ENCODE data around the gene LSP1.

LSP1 gene

DNA sequence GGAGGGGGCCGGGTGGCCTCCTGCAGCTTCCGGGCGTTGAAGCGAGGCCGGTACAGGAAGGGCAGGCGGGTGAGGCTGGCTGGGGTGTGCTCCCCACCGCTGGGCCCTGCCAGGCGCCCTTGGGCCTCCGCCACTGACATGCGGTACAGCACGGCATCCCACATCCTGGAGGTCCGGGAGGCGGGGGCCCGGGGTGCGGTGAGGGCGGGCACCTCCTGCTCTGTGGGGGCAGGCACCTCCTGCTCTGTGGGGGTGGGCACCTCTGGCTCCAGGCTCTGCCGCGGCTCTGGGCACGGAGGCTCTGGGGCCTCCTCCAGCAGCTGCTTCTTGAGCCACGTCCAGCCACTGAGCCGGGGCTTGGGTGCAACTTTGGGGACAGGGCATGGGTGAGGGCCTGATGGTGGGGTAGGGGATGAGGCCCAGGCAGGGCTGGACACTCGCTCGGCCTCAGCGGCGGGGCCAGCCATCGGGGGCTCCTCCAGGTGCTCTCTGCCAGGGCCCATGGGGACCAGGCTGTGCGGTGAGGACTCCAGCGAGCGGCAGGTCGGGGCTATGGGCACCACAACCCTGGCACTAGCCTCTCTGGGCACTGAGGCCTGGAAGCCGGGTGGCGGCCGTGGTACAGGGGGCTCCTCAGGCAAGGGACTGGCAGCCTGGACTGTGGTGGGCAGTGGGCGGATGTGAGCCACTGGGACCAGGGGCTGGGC, 36.5 kb downstream of the LSP1 start:
- Histone ChIP-seq H3K4me3 (ENCODE audit: low read length) (no peak overlapping the region), H3K36me3 (ENCODE audit: insufficient read depth, low read length) (no peaks in the 10 kb centered on the region), H3K4me1 (ENCODE audit: insufficient read depth, low read length) (no peaks in the 10 kb centered on the region), H3K9me3 (ENCODE audit: low read length) (no peaks in the 10 kb centered on the region), H3K27me3 (ENCODE audit: insufficient read depth, low read length) (peaks cover 10% of the 10 kb centered on the region), H2AFZ (ENCODE audit: low read depth, low read length) (no peak overlapping the region)

DNA sequence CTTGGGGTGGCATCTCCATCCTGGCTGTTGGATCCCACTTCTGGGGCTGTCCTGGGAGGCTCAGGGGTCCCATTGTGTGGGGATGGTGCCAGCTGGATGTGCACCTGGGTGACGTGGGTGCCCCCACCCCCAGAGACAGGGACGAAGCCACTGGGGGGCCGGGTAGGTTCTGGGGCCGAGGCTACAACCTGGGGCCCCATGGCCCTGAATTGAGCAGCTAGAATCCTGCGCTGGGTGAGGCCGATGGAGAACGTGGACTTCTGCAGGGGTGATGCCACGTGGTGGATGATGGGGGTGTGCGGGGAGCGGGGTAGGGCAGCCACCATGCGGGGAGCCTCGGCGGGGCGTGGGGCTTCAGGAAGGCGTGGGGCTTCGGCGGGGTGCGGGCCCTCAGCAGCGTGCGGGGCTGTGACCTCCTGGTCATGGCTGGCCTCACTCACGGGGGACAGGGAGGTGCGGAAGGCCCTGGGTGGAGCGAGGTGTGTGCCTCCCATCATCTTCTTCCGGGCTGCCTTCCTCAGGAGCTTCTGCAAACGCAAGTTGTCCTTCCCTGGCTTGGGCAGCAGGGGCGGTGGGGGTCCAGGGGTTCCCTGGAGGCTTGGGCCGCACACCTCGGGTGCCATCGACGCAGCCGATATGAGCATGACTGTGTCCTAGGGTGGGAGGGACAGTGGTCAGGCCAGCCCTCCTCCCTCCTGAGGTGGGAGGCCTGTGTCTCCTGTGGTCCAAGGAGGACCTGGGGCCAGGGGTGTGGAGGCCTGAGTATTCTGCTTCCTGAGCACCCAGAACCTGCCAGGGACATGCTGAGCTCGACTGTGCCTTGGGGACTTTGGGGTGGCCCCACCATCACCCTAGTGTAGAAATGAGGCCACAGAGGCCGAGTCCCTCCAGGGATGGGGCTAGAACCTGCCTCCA, 37.3 kb downstream of the LSP1 start:
- Histone ChIP-seq H2AFZ (ENCODE audit: low read depth, low read length) (no peak overlapping the region), H3K9me3 (ENCODE audit: low read length) (no peaks in the 10 kb centered on the region)

DNA sequence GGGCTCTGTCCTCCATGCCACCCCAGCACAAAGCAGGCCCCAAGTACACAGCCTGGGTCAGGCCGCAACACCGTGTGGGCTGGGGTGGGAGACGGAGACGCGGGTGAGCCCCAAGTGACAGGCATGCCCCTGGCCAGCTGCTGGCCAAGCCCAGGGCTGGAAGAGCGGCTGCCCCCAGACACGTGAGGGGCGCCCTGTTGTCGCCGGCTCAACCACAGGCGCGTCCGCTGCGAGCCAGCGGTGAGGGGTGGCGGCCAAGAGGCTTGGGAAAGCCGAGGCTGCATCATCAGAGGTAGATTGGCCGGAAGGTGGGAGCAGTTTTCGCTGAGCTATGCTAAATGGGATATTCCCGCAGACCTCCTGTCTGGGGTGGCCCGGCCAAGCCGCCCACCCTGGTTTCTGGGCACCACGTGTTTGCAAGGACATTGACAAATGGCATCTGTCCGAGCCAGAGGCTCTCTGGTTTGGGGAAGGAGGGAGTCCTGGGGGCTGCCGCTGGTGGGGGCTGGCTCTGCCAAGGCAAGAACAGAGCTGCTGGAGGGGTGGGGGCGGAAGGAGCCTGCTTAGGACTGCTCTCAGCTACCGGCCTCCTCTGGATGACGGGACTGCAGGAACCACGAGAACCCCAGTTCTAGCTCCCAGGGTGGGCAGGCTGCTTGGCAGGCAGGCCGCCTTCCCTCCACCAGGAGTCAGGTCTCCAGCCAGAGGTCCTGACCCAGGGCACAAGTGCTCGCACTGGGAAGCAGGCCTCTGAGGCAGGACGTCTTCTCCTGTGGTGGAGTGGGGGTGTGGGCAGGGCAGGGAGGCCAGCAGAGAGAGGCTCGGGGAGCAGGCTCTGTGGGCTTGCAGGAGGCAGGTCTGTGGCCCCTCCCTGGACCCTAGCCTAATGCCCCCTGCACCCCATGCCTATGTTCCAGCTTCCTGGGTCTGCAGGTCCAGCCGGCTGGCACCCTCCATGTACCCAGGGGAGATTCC, 38.3 kb downstream of the LSP1 start:
- peaks cover 10% of the 10 kb centered on the region for H3K27me3 ChIP-seq (ENCODE audit: insufficient read depth, low read length)
- no peaks in the 10 kb centered on the region for H3K9me3 ChIP-seq (ENCODE audit: low read length)
- H3K4me3 ChIP-seq (ENCODE audit: low read length), result no peak overlapping the region
- H3K36me3 ChIP-seq (ENCODE audit: insufficient read depth, low read length), result no peaks in the 10 kb centered on the region
- H3K4me1 ChIP-seq (ENCODE audit: insufficient read depth, low read length), result no peaks in the 10 kb centered on the region
- no peak overlapping the region for H2AFZ ChIP-seq (ENCODE audit: low read depth, low read length)

More for the DNA sequence above, 37.3 kb downstream of the LSP1 start:
- Histone ChIP-seq H3K27me3 (ENCODE audit: insufficient read depth, low read length) (peaks cover 10% of the 10 kb centered on the region), H3K36me3 (ENCODE audit: insufficient read depth, low read length) (no peaks in the 10 kb centered on the region), H3K4me1 (ENCODE audit: insufficient read depth, low read length) (no peaks in the 10 kb centered on the region), H3K4me3 (ENCODE audit: low read length) (no peak overlapping the region)

DNA sequence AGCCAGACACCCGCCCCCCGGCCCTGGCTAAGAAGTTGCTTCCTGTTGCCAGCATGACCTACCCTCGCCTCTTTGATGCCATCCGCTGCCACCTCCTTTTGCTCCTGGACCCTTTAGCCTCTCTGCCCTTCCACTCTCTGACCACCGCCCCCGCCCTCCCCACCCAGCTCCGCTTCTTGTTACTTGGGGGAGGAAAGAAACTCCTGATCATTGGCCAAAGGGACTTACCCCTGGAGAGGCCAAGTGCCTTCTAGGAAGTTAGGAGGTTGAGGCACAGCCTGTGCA, 38.9 kb downstream of the LSP1 start, which contains the start of gene PRR33:
TSS of gene PRR33 (minus strand) at position 65 of the 285 bp plus-strand sequence. CDS start 1,311 bp downstream, outside the sequence.
- Histone ChIP-seq H3K4me3 (ENCODE audit: low read length) (no peak within 1 kb of the TSS), H3K9me3 (ENCODE audit: low read length) (no peaks in the 10 kb centered on the region), H3K27me3 (ENCODE audit: insufficient read depth, low read length) (peaks cover 10% of the 10 kb centered on the region), H3K36me3 (ENCODE audit: insufficient read depth, low read length) (no peaks in the 10 kb centered on the region), H3K4me1 (ENCODE audit: insufficient read depth, low read length) (no peaks in the 10 kb centered on the region), H2AFZ (ENCODE audit: low read depth, low read length) (no peak within 1 kb of the TSS)

DNA sequence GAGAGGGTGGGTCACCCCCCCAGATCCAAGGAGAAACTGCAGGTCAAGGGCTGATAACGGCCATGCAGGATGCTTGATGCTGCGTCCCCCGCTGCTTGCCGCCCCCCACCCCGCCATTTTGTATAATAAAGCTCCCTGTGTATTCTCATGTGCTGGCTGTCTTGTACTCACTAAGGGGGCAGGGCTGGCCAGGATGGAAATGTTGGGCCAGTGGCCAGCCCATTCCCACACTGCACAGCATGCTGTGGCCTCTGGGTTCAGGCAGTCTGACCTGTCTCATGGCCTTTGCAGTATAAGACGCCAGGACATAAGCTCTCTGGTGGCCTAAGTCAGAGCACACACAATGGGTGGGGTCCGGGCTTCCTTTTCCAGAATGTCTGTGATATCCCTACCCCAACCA, 39.2 kb downstream of the LSP1 start:
- no peaks in the 10 kb centered on the region for H3K36me3 ChIP-seq (ENCODE audit: insufficient read depth, low read length)
- no peaks in the 10 kb centered on the region for H3K4me1 ChIP-seq (ENCODE audit: insufficient read depth, low read length)
- H3K9me3 ChIP-seq (ENCODE audit: low read length), result no peaks in the 10 kb centered on the region
- peaks cover 13% of the 10 kb centered on the region for H3K27me3 ChIP-seq (ENCODE audit: insufficient read depth, low read length)
- H3K4me3 ChIP-seq (ENCODE audit: low read length), result no peak overlapping the region
- H2AFZ ChIP-seq (ENCODE audit: low read depth, low read length), result no peak overlapping the region

DNA sequence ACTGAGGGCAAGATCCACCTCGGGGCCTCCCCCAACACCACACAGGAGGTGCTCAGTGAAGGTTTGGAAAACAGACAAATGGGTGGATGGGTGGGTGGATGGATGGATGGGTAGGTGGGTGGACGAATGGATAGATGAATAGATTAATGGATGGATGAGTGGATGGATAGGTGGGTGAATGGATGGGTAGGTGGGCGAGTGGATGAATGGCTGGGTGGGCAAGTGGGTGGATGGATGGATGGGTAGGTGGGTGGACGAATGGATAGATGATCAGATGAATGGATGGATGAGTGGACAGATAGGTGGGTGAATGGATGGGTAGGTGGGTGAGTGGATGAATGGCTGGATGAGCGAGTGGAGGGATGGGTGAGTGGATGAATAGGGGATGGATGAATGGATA, 39.7 kb downstream of the LSP1 start:
- no peaks in the 10 kb centered on the region for H3K4me1 ChIP-seq (ENCODE audit: insufficient read depth, low read length)
- H3K4me3 ChIP-seq (ENCODE audit: low read length), result no peak overlapping the region
- peaks cover 13% of the 10 kb centered on the region for H3K27me3 ChIP-seq (ENCODE audit: insufficient read depth, low read length)
- H2AFZ ChIP-seq (ENCODE audit: low read depth, low read length), result no peak overlapping the region
- no peaks in the 10 kb centered on the region for H3K36me3 ChIP-seq (ENCODE audit: insufficient read depth, low read length)
- H3K9me3 ChIP-seq (ENCODE audit: low read length), result no peaks in the 10 kb centered on the region

DNA sequence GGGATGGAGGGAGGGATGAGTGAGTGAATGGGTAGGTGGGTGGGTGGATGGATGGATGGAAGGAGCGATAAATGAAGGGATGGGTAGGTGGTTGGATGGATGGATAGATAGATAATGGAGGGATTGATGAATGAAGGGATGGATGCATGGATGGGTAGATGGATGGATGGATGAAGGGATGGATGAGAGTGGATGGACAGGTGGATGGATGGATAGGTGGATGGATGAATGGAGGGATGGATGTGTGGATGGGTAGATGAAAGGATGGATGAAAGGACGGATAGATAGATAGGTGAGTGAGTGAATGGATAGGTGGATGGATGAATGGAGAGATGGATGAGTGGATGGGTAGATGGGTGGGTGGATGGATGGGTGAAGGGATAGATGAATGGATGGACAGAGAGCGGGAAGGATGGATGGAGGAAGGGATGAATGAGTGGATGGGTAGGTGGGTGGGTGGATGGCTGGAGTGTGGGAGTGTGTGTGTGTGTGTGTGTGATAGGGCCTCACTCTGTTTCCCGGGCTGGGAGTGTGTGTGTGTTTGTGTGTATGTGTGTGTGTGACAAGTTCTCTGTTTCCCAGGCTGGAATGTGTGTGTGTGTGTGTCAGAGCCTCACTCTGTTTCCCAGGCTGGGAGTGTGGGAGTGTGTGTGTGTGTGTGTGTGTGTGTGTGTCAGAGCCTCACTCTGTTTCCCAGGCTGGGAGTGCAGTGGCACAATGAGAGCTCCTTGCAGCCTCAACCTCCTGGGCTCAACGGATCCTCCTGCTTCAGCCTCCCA, 40.9 kb downstream of the LSP1 start:
- Histone ChIP-seq H3K36me3 (ENCODE audit: insufficient read depth, low read length) (no peaks in the 10 kb centered on the region), H3K27me3 (ENCODE audit: insufficient read depth, low read length) (peaks cover 5% of the 10 kb centered on the region), H3K4me1 (ENCODE audit: insufficient read depth, low read length) (no peaks in the 10 kb centered on the region), H3K4me3 (ENCODE audit: low read length) (no peak overlapping the region), H2AFZ (ENCODE audit: low read depth, low read length) (no peak overlapping the region), H3K9me3 (ENCODE audit: low read length) (no peaks in the 10 kb centered on the region)

DNA sequence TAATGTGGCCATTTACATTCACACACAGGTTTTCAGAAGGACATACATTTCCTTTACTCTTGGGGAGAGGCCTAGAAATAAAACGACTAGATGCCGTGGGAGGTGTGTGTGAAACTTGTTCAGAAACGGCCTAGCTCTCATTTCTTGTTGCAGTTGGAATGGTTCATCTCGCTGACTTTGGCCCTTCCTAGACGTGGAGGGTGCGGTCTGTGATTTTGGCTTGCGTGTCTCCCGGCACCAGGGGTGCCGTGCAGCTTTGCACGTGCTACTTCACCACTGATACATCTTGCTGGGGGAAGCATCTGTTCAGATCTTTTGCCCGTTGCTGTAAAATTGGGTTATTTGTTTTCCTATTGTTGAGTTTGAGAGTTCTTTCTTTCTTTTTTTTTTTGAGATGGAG, 41.9 kb downstream of the LSP1 start:
- no peaks in the 10 kb centered on the region for H3K4me1 ChIP-seq (ENCODE audit: insufficient read depth, low read length)
- no peaks in the 10 kb centered on the region for H3K9me3 ChIP-seq (ENCODE audit: low read length)
- peaks cover 3% of the 10 kb centered on the region for H3K27me3 ChIP-seq (ENCODE audit: insufficient read depth, low read length)
- no peaks in the 10 kb centered on the region for H3K36me3 ChIP-seq (ENCODE audit: insufficient read depth, low read length)
- H2AFZ ChIP-seq (ENCODE audit: low read depth, low read length), result no peak overlapping the region
- no peak overlapping the region for H3K4me3 ChIP-seq (ENCODE audit: low read length)

DNA sequence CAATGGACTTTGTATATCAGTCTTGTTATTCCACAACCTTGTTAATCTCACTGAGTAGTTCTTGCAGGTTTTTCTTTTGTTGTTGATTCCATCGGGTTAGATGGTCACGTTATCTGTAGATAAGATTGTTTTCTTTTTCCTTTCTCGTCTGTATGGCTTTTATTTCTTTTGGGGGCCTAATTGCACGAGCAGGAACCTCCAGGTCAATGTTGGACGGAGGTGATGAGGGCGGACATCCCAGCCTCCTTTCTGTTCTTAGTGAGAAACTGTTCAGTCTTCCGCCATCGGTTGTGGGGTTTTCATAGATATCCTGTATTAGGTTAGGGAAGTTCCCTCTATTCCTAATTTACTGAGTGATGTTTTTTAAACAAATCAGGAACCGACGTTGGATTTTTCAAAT, 43.6 kb downstream of the LSP1 start:
- H3K4me3 ChIP-seq (ENCODE audit: low read length), result no peak overlapping the region
- H3K36me3 ChIP-seq (ENCODE audit: insufficient read depth, low read length), result no peaks in the 10 kb centered on the region
- no peaks in the 10 kb centered on the region for H3K9me3 ChIP-seq (ENCODE audit: low read length)
- peaks cover 3% of the 10 kb centered on the region for H3K27me3 ChIP-seq (ENCODE audit: insufficient read depth, low read length)
- no peaks in the 10 kb centered on the region for H3K4me1 ChIP-seq (ENCODE audit: insufficient read depth, low read length)
- no peak overlapping the region for H2AFZ ChIP-seq (ENCODE audit: low read depth, low read length)

DNA sequence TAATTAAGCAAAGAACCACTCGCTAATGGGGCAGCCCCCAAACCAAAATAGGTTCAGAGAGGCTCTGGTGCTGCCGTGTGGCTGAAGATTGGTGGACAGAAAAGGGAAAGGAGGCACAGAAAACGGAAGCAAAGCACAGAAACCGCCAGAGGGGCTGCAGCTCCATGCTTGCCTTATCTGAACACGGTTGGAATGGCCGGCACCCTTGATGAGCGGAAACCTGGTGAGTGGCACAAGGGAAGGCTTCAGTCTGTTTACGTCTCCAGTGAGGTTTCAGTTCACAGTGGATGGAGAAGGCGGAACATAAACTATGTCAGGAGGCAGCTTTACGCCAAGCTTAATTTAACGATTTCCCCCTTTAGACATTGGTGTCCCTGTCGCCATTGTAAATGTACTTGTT, 44.0 kb downstream of the LSP1 start:
- Histone ChIP-seq H3K4me3 (ENCODE audit: low read length) (no peak overlapping the region), H3K9me3 (ENCODE audit: low read length) (no peaks in the 10 kb centered on the region), H3K4me1 (ENCODE audit: insufficient read depth, low read length) (no peaks in the 10 kb centered on the region), H3K27me3 (ENCODE audit: insufficient read depth, low read length) (peaks cover 3% of the 10 kb centered on the region), H3K36me3 (ENCODE audit: insufficient read depth, low read length) (no peaks in the 10 kb centered on the region), H2AFZ (ENCODE audit: low read depth, low read length) (no peak overlapping the region)

DNA sequence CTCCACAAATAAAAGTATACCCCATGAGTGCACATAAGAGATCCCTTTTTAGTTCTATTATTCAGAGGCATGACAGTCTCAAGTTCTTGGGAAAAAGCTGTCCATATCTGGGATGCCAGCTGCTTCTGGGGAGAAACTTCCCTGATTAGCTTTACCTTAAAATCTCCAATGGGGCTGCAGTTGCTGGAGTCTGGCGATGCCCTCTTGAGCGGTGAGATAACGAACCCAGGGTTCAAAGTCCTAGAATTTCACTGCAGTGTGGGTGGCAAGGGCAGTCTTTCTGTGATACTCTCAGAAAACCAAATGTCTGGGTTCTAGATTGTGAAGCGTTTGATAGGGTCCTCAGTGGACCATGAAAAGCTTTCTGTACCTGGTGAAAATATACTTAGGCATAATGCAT, 46.2 kb downstream of the LSP1 start:
- no peak overlapping the region for H2AFZ ChIP-seq (ENCODE audit: low read depth, low read length)

DNA sequence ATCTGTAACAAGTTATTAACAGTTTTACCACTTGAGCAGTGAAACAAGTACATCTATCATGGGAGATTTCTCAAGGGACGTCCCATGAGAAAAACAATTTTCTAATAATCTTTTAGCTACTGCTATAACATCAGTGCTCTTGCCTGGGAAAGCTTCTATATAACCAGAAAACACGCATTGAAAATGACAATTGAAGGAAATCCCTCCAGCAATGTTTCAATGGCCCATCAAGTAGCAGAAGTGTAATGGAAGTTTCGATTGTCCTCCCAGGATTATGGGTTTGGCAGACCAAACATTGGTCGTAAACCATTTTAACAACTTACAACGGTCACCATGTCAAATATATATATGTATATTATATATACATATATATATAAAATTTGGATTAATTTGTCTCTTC, 46.8 kb downstream of the LSP1 start:
- Histone ChIP-seq H3K36me3 (ENCODE audit: insufficient read depth, low read length) (no peaks in the 10 kb centered on the region), H3K27me3 (ENCODE audit: insufficient read depth, low read length) (peaks cover 3% of the 10 kb centered on the region), H3K4me1 (ENCODE audit: insufficient read depth, low read length) (no peaks in the 10 kb centered on the region), H2AFZ (ENCODE audit: low read depth, low read length) (no peak overlapping the region), H3K9me3 (ENCODE audit: low read length) (no peaks in the 10 kb centered on the region), H3K4me3 (ENCODE audit: low read length) (no peak overlapping the region)

More for the DNA sequence above, 46.2 kb downstream of the LSP1 start:
- Histone ChIP-seq H3K27me3 (ENCODE audit: insufficient read depth, low read length) (peaks cover 3% of the 10 kb centered on the region), H3K4me3 (ENCODE audit: low read length) (no peak overlapping the region), H3K4me1 (ENCODE audit: insufficient read depth, low read length) (no peaks in the 10 kb centered on the region), H3K36me3 (ENCODE audit: insufficient read depth, low read length) (no peaks in the 10 kb centered on the region), H3K9me3 (ENCODE audit: low read length) (no peaks in the 10 kb centered on the region)
